SK-MEL-5 (cell line): ENCODE measurements around the gene IRF5. TPM values are rescaled to one million over a fixed set of nuclear protein-coding genes. Genes with fewer than 3 reads are reported as not detected.

Experiments used
- DNase-seq: peaks from one replicate; pipeline ENCODE4 v3.0.0-alpha.2; 2016; ENCODE audit warnings: low read depth, low spot score
- in situ Hi-C: cut with HindIII; loops from 2 replicates; pipeline ENCODE4 v1.10.0; 2016; ENCODE audit warnings: low sequenced_read_pairs, high pct_unique_total_duplicates, low pct_unique_long_range_greater_than_20kb
- total RNA-seq: library from RNA; depleted of rRNA; stranded (reverse); fragments of >200 nt; shearing (Covaris generic); gene quantifications from 2 replicates; pipeline ENCODE4 v1.2.3, GENCODE V29; 2014

The IRF5 gene
- total RNA-seq, 1 experiment from 2014 or later, result 6.3 TPM

DNA sequence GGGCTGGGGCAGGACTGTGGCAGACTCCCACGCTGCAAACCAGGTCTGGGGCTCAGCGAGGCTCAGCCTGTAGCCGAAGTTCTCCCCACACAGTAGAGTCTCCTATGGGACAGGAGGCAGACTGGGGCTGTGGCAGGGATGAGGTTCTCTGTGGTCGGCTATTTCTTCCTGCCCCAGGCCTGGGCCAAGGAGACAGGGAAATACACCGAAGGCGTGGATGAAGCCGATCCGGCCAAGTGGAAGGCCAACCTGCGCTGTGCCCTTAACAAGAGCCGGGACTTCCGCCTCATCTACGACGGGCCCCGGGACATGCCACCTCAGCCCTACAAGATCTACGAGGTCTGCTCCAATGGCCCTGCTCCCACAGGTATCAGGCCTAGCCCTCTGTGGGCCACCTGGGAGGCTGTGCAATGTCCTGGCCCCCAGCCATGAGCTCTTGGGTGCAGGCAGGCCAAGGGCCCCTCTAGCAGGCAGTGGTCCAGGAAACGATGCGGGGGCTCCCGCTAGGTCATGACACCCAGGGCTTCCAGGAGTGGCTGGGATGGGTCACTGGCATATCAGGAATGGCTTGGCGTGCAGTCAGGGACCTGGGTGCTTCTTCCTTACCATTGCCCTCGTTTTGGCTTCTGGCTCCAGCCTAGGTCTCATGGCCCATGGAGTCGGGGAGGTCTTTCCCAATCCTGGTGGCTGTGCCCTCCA, 8.1 kb downstream of the IRF5 start:
- DNase-seq, result no peak
- in situ Hi-C loops, result no loop called here

DNA sequence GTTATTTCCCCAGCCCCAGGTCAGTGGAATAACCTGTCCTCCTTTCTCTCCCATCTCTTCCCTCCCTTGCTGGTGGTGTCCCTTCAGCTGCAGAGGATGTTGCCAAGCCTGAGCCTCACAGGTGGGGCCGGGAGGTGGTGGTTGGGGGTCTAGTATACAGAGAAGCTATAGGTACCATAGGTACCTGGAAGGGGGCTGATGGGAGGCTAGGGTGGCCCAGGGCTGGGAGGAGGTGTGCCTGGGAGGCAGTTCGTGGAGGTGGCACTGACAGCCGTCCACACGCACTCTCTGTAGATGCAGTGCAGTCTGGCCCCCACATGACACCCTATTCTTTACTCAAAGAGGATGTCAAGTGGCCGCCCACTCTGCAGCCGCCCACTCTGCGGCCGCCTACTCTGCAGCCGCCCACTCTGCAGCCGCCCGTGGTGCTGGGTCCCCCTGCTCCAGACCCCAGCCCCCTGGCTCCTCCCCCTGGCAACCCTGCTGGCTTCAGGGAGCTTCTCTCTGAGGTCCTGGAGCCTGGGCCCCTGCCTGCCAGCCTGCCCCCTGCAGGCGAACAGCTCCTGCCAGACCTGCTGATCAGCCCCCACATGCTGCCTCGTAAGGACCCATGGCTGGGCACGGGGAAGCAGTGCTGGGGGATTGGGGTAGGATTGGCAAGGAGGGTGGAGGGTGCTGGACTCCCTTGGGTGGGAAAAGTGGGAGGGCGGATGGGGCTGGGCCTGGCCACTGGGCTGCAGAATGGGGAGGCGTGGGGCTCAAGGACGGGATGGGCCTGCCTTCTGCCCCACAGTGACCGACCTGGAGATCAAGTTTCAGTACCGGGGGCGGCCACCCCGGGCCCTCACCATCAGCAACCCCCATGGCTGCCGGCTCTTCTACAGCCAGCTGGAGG, 9.5 kb downstream of the IRF5 start:
- peak; percentile 41 for DNase-seq
- in situ Hi-C loops, result no loop called here

DNA sequence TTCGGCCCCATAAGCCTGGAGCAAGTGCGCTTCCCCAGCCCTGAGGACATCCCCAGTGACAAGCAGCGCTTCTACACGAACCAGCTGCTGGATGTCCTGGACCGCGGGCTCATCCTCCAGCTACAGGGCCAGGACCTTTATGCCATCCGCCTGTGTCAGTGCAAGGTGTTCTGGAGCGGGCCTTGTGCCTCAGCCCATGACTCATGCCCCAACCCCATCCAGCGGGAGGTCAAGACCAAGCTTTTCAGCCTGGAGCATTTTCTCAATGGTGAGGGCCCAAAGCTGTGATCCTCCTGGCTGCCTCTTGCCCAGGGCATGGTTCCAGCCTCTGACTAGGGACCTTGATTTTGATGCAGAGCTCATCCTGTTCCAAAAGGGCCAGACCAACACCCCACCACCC, 10.1 kb downstream of the IRF5 start:
- DNase-seq, result no peak
- in situ Hi-C loops, result no loop called here

DNA sequence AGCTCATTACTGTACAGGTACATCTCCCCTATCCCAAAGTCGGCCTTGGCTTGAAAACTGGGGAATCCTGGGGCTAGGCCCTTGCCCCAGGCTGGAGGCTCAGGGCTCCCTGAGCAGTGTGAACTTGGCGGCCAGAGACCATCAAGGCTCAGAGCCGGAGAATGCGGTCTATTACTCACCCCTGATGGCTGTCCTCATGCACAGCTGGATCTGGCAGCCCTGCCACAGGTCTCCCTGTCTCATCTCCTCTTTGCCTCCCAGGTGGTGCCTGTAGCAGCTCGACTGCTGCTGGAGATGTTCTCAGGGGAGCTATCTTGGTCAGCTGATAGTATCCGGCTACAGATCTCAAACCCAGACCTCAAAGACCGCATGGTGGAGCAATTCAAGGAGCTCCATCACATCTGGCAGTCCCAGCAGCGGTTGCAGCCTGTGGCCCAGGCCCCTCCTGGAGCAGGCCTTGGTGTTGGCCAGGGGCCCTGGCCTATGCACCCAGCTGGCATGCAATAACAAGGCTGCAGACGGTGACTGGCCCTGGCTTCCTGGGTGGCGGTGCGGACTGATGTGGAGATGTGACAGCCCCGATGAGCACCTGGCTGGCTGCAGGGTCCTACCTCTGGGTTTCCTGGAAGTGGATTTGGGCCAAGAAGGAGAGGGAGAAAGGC, 10.7 kb downstream of the IRF5 start:
- in situ Hi-C loops, result no loop called here
- no peak for DNase-seq

DNA sequence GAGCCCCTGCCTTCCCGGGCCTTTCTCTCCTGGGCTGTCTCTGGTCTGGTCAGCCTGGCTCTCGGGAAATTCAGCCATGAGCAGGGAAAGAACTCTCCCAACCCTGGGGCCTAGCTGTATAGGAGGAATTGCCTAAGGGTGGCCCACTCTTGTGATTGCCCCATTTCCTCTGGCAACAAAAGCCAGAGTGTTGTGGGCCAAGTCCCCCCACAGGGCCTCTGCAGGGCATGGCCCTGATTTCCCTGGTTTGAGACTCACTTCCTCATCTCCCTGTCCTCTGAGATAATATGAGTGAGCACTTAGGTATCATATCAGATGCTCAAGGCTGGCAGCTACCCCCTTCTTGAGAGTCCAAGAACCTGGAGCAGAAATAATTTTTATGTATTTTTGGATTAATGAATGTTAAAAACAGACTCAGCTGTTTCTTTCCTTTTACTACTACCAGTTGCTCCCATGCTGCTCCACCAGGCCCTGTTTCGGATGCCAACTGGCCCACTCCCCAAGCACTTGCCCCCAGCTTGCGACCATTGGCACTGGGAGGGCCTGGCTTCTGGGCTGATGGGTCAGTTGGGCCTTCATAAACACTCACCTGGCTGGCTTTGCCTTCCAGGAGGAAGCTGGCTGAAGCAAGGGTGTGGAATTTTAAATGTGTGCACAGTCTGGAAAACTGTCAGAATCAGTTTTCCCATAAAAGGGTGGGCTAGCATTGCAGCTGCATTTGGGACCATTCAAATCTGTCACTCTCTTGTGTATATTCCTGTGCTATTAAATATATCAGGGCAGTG, 11.4 kb downstream of the IRF5 start:
- in situ Hi-C loops, result no loop called here
- no peak for DNase-seq

DNA sequence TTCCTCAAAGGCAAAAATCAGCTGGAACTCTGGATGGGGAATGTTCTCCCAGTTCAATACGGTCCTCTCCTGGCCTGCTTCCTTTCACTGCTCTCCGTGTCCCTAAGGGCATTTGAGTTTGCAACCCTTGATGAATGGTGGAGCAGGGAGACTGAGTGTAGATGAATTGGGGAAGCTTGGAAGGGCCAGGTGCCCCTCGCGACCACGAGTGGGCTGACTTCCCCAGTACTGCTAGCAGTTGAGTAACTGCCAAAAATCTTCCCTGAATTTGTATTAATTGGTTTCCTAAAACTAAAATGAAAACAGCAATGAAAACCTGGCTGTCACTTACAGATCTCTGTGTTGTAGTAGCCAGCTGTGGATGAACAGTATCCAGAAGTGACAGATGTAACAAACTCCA, 13.6 kb downstream of the IRF5 start:
- in situ Hi-C loops, result loop anchor here (10.0 kb wide), 1 partner anchor 64 kb away; no protein-coding TSS in a partner anchor
- DNase-seq, result no peak

DNA sequence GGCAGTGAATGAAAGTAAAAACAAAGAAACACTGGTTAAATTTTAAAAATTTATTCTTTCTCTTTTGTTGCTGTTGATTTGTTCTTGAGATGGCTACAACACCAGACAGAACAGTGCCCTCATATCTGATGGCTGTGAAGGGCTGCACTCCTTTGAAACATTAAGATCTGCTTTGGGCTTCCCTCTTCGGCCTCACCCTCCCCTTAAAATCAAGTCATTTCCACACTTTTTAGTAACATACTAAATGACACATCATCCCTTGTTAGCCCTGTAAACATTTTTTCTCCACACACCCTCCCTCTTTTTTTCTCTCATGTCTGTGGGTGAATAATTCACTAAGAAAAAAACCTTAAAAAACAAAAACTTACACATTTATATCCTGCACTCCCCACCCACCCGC, 16.4 kb downstream of the IRF5 start:
- in situ Hi-C loops, result loop anchor here (10.0 kb wide), 1 partner anchor 61 kb away; no protein-coding TSS in a partner anchor
- no peak for DNase-seq

DNA sequence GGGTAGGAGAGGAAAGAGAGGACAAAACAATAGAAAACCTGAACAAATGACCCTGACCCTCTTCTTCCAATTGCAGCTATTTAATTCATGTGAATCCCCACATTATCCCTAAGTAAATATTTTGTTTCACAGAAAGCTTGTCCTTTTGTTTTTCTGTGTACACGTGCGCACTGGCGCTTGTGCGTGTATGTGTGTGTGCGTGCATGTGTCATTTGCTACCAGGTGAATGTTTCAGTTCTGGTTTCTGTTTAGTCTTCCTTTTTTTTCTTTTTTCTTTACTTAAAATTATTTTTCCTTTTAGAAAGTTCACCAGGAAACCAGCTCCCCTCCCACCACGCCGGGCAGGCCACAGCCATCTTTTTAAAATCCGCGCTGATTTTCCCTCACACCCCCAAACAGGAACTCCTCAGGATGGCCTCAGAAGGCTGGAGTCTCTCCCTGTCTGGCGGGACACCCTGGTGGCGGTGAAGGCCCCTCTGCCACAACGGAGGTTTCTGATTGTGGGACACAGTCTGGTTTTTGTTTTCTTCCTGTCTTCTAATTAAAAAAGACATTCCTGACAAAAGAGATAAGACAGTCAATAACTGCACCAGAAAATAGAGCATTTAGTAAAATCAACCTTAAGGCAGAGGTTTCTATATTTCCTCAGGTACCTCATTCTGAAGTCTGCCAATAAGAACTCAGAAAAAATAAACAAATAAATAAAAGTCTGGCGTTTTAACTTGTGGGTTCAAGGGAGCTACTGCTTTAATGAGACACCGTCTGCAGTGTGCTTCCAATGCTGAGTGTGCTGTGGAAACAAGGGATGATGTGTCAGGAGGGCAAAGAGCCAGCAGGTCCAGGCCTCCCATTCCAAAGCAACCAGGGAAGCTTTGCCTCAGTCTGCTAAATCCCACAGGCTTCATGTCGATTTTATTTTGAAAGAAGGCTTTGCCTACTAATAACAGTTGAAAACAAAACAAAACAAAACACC, 17.4 kb downstream of the IRF5 start:
- in situ Hi-C loops, result loop anchor here (10.0 kb wide), 1 partner anchor 60 kb away; no protein-coding TSS in a partner anchor
- DNase-seq, result no peak

DNA sequence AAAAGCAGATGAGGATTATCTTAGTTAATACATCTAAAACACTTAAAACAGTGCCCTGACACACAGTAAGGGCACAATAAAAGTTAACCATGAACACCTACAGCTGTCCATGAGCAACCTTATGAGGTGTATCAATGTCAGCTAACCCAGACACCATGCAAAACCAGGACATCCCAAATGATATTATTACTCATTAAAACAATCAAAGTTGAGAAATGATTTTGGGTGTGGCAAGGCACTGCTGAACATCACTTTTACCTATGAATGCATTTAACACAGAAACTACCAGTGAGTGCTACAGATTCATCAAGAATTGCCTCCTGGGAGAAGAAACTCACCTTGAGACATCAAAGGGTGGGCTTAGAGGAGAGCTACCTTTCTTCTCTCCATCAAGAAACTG, 18.3 kb downstream of the IRF5 start:
- no peak for DNase-seq
- in situ Hi-C loops, result loop anchor here (10.0 kb wide), 1 partner anchor 59 kb away; no protein-coding TSS in a partner anchor

DNA sequence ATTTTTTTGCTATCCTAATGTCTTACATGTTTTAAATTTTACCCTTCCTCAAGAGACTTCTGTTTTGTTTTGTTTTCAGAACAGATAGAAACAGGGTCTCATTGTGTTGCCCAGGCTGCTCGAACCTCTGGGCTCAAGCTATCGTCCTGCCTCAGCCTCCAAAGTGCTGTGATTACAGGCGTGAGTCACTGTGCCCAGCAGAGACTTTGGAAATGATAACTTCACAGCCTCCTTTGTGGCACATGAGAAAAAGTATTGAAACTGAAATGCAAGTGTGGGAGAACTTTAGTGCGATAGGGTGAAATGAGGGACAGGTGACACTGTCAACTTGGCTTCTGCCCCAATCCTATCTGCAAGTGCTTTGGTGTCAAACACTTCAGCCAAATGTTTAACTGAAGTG, 21.6 kb downstream of the IRF5 start:
- in situ Hi-C loops, result loop anchor here (10.0 kb wide), 1 partner anchor 56 kb away; no protein-coding TSS in a partner anchor
- DNase-seq, result no peak

DNA sequence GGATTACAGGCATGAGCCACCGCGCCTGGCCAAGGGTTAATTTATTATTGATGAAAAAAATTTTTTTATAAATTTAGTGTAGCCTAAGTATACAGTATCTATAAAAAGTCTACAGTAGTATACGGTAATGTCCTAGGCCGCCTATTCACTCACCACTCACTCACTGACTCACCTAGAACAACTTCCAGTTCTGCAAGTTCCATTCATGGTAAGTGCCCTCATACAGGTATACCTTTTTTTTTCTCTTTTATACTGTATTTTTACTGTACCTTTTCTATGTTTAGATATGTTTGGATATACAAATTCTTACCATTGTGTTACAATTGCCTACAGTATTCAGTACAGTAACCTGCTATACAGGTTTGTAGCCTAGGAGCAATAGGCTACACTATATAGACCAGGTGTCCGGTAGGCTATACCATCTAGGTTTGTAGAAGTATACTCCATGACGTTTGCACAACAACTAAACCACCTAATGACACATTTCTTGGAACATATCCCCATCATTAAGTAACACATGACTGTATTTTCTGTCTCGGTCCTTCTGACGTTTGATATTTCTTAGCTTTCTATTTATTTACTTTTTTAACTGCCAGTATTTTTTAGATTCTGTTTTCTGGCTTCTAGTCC, 23.4 kb downstream of the IRF5 start:
- in situ Hi-C loops, result no loop called here

DNA sequence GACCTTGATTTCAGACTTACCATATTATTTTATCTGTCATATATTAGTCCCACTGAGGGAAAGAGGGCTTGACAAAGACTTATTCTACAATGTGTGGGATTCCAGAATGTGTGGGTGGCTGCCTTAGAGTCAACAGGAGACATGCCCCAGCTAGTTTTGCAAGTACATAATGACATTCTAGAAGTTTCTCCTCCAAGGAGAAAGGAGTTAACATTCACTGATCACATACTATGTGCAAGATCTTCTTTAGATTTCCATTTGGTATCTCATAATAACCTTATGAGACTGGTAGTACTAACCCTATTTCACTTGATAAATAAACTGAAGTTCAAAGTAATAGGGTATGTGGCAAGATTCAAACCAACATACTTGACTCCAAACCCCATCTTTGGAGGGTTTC, 25.2 kb downstream of the IRF5 start:
- in situ Hi-C loops, result no loop called here
- no peak for DNase-seq

More for the DNA sequence above, 23.4 kb downstream of the IRF5 start:
- no peak for DNase-seq

DNA sequence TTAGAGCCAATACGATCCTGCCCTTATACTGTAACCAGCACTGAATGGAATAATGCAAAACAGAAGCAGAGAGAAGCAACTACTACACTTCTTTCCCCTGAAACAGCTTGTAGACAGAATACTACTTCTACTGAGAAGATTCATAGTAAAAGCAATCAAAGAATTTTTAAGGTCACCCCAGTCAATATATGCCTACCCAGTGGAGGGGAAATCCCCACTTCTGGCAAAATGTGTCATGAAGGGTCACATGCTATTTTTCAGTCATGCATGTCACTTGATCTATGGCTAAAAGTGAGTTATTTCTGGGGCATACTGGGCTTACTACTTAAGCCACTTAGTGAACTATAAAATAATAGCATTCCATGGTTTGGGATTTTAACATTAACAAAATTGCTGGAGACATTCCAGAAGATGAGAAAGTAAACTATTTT, 25.6 kb downstream of the IRF5 start:
- in situ Hi-C loops, result no loop called here
- peak; percentile 47 for DNase-seq

DNA sequence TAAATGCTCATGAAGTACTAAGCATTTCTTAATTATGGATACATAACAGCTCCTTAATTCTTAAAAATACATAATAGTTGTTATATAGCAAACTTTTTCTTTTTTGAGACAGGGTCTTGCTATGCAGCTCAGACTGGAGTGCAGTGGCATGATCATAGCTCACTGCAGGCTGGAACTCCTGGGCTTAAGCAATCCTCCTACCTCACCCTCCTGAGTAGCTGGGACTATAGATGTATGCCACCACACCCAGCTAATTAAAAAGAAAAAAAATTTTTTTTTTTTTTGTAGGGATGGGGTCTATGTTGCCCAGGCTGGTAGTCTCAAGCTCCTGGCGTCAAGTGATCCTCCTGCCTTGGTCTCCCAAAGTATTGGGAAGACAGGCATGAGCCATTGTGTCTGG, 30.9 kb downstream of the IRF5 start:
- in situ Hi-C loops, result no loop called here
- DNase-seq, result no peak

DNA sequence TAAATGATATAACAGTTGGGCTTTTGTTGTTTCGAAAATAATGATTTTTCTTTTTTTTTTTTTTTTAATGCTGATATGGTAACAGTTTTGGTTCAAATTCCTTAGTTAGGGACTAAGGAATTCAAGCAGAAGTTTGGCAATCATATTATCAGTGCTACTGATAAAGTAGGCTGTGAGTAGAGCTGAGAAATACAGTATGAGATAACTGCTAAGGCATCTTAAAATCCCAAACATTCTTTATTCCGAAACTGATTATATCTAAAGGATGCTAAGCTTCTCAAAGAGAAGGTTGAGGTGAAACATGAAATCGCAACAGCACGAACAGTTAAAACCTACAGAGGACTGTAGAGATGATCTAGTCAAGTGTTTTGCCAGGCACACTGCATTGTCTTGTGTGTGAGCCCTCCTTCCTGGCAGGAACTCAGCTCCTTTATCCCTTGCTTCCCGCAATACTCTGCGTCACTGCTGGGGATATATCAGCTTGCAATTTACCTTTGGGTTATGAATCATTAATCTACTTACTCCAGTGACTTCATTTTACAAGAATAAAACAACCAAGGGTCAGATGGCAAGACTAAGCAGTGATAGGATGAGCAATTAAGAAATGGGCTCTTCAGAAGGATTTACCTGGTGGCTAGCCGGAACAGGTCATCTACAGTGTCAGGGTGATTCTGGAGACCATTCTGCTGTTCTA, 36.7 kb downstream of the IRF5 start:
- DNase-seq, result no peak

More for the DNA sequence above, 36.7 kb downstream of the IRF5 start:
- in situ Hi-C loops, result no loop called here
